ENCODE measurements around the gene MYO3B. TPM values are rescaled to one million over a fixed set of nuclear protein-coding genes. Genes with fewer than 3 reads are reported as not detected.

Gene MYO3B
- total and polyA plus RNA-seq, 2 donors (not counting 3 experiments of a cell fraction or from before 2014, with no cell fraction given), result 0.03 TPM; not detected in 1

DNA sequence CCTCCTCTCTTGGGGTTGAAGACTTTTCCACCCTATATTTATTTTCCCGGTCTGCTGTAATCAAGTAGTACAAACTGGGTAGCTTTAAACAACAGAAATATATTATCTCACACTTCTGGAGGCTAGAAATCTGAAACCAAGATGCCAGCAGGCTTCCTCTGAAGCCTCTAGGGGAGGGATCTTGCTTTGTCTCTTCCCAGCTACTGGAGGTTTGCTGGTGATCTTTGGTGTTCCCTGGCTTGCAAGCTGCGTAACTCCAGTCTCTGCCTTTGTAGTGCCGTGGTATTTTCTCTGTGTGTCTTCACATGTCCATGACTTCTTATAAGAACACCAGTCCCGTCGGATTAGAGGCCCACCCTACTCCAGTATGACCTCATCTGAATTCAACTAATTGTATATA lies 44.4 kb downstream of the MYO3B start:
- Histone ChIP-seq H3K4me3 (replicated peaks in 1 of 3; ENCODE audit: insufficient read depth in 1 of 3, low read depth in 1 of 3, low read length in 3 of 3) (no peak overlapping the region), H3K9me1 (replicated peaks; ENCODE audit: control insufficient read depth, extremely low read depth, insufficient read depth, low read length) (no peaks in the 10 kb centered on the region), H3K27ac (ENCODE audit: insufficient read depth, low read depth, low read length) (peak overlapping the region; percentile 56), H3K9me3 (replicated peaks; ENCODE audit: control insufficient read depth, insufficient read depth, low read length) (no peaks in the 10 kb centered on the region), H3K9ac (replicated peaks; ENCODE audit: extremely low read depth, insufficient read depth, low read length) (no peak overlapping the region), H3K4me2 (ENCODE audit: insufficient read depth, low read length) (no peak overlapping the region), H2AFZ (ENCODE audit: low read depth, low read length) (peak overlapping the region; percentile 29), H4K20me1 (replicated peaks; ENCODE audit: control insufficient read depth, extremely low read depth, insufficient read depth, low read length) (no peaks in the 10 kb centered on the region), H3K27me3 (ENCODE audit: control insufficient read depth in 2 of 2, insufficient read depth in 2 of 2, low read length in 2 of 2) (no peaks in the 10 kb centered on the region), H3K4me1 (ENCODE audit: control insufficient read depth, extremely low read depth, insufficient read depth, low read length) (peaks cover 13% of the 10 kb centered on the region), H3K36me3 (ENCODE audit: control insufficient read depth in 2 of 2, extremely low read depth in 1 of 2, insufficient read depth in 2 of 2, low read length in 2 of 2) (no peaks in the 10 kb centered on the region), H3K79me2 (ENCODE audit: control insufficient read depth, insufficient read depth, low read length) (no peaks in the 10 kb centered on the region)
- intact Hi-C loops (cut with micrococcal nuclease), result loop anchor here (10.0 kb wide), 1 partner anchor 147 kb away; no protein-coding TSS in a partner anchor
- BruUV-seq (replicated peaks), result no TSS peak
- dilution Hi-C loops (cut with MboI; ENCODE audit: extremely low pct_ligation_motif_present, low sequenced_read_pairs), result no loop called here
- ChIA-PET CTCF (interaction anchor here (0.9 to 2.6 kb wide), 4 partner anchors 13 to 139 kb away, joined by 3 to 17 read pairs (median 4); no protein-coding TSS in a partner anchor), POLR2A (interaction anchor here (0.7 to 1.5 kb wide), 2 partner anchors 14 to 670 kb away, joined by 3 to 4 read pairs; no protein-coding TSS in a partner anchor)
- DNase-seq (ENCODE audit: low read depth, low spot score) (no peak), FAIRE-seq (no peak)
- no peak for TF ChIP-seq POLR2A (IDR thresholded peaks at IDR 0.05; ENCODE audit: low read depth, low read length)
- TF ChIP-seq POLR2AphosphoS5 (IDR thresholded peaks at IDR 0.05; ENCODE audit: insufficient read depth, low read depth, low read length), result no peak
- no peak for TF ChIP-seq MYC (IDR thresholded peaks at IDR 0.05; ENCODE audit: low read depth, low read length)
- TF ChIP-seq, protein P1, sequence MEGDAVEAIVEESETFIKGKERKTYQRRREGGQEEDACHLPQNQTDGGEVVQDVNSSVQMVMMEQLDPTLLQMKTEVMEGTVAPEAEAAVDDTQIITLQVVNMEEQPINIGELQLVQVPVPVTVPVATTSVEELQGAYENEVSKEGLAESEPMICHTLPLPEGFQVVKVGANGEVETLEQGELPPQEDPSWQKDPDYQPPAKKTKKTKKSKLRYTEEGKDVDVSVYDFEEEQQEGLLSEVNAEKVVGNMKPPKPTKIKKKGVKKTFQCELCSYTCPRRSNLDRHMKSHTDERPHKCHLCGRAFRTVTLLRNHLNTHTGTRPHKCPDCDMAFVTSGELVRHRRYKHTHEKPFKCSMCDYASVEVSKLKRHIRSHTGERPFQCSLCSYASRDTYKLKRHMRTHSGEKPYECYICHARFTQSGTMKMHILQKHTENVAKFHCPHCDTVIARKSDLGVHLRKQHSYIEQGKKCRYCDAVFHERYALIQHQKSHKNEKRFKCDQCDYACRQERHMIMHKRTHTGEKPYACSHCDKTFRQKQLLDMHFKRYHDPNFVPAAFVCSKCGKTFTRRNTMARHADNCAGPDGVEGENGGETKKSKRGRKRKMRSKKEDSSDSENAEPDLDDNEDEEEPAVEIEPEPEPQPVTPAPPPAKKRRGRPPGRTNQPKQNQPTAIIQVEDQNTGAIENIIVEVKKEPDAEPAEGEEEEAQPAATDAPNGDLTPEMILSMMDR (IDR thresholded peaks at IDR 0.05; ENCODE audit: extremely low read depth in 1 of 2, insufficient read depth in 1 of 2, low read depth in 1 of 2, low read length in 2 of 2), result no peak
- TF ChIP-seq JUN (IDR thresholded peaks at IDR 0.05; ENCODE audit: borderline replicate concordance, insufficient read depth, insufficient read length, low read depth), result no peak
- TF ChIP-seq GATA2 (IDR thresholded peaks at IDR 0.05; ENCODE audit: insufficient read depth, insufficient read length, low read depth, low read length), result no peak
- no peak for TF ChIP-seq EZH2 (IDR thresholded peaks at IDR 0.05; ENCODE audit: borderline replicate concordance, low read depth, low read length, severe bottlenecking)
- TF ChIP-seq FOS (IDR thresholded peaks at IDR 0.05; ENCODE audit: borderline replicate concordance, insufficient read depth, low read length), result no peak
- TF ChIP-seq, protein P2, sequence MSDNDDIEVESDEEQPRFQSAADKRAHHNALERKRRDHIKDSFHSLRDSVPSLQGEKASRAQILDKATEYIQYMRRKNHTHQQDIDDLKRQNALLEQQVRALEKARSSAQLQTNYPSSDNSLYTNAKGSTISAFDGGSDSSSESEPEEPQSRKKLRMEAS (IDR thresholded peaks at IDR 0.05; ENCODE audit: insufficient read depth, insufficient read length), result no peak
